ENCODE measurements around the gene FPR1. TPM values are rescaled to one million over a fixed set of nuclear protein-coding genes. Genes with fewer than 3 reads are reported as not detected.

FPR1 gene
- total RNA-seq, 1 experiment from 2014 or later = 6.2 TPM

GRCh38 chr19:51713319-51714285, 38.1 kb downstream of the FPR1 start:
- Mint-ChIP-seq H3K27ac (ENCODE audit: low read depth, unreplicated experiment) (no peak overlapping the region), H3K9me3 (ENCODE audit: unreplicated experiment) (peaks cover 7% of the 10 kb centered on the region), H3K27me3 (ENCODE audit: insufficient read depth, unreplicated experiment) (no peaks in the 10 kb centered on the region), H3K4me3 (ENCODE audit: unreplicated experiment) (no peak overlapping the region), H3K36me3 (ENCODE audit: insufficient read depth, unreplicated experiment) (peaks cover 15% of the 10 kb centered on the region), H3K4me1 (ENCODE audit: insufficient read depth, unreplicated experiment) (peaks cover 35% of the 10 kb centered on the region)
- no peak for TF ChIP-seq CTCF (IDR thresholded peaks at IDR 0.05; ENCODE audit: unreplicated experiment)
- ChIA-PET CTCF (interaction anchor here (1.0 to 12.4 kb wide), 4 partner anchors 12 to 64 kb away, joined by 3 to 138 read pairs (median 5); no protein-coding TSS in a partner anchor), POLR2A (interaction anchor here (0.6 to 0.8 kb wide), 2 partner anchors 11 to 13 kb away, joined by 3 to 5 read pairs; no protein-coding TSS in a partner anchor)
- intact Hi-C loops (cut with micrococcal nuclease) = no loop called here
- no peak for DNase-seq (ENCODE audit: unreplicated experiment)
- no TSS peak for BruUV-seq (replicated peaks)

- no TSS peak for BruUV-seq (replicated peaks)
- Mint-ChIP-seq H3K4me3 (ENCODE audit: unreplicated experiment) (no peak overlapping the region), H3K27me3 (ENCODE audit: insufficient read depth, unreplicated experiment) (no peaks in the 10 kb centered on the region), H3K36me3 (ENCODE audit: insufficient read depth, unreplicated experiment) (peaks cover 25% of the 10 kb centered on the region), H3K4me1 (ENCODE audit: insufficient read depth, unreplicated experiment) (peaks cover 43% of the 10 kb centered on the region), H3K9me3 (ENCODE audit: unreplicated experiment) (peaks cover 7% of the 10 kb centered on the region), H3K27ac (ENCODE audit: low read depth, unreplicated experiment) (peak overlapping the region; percentile 13)
- peak; percentile 79 for DNase-seq (ENCODE audit: unreplicated experiment)
- intact Hi-C loops (cut with micrococcal nuclease) = loop anchor here (1.0 kb wide), 1 partner anchor 66 kb away; no protein-coding TSS in a partner anchor
- TF ChIP-seq CTCF (IDR thresholded peaks at IDR 0.05; ENCODE audit: unreplicated experiment) = peak; percentile 75
- ChIA-PET POLR2A (interaction anchor here (3.3 kb wide), 1 partner anchor 65 kb away, joined by 27 read pairs; no protein-coding TSS in a partner anchor), CTCF (interaction anchor here (0.6 to 12.4 kb wide), 8 partner anchors 8 to 99 kb away, joined by 3 to 138 read pairs (median 5); no protein-coding TSS in a partner anchor)
Observed at GRCh38 chr19:51712461-51713081, 39.1 kb downstream of the FPR1 start.

- ChIA-PET CTCF (interaction anchor here (0.6 to 12.4 kb wide), 4 partner anchors 66 to 781 kb away, joined by 3 to 138 read pairs (median 12); no protein-coding TSS in a partner anchor), POLR2A (interaction anchor here (0.9 to 3.3 kb wide), 4 partner anchors 8 to 73 kb away, joined by 3 to 27 read pairs (median 6); no protein-coding TSS in a partner anchor)
- BruUV-seq (replicated peaks) = no TSS peak
- peaks cover 47% of the 10 kb centered on the region for H3K4me1 Mint-ChIP-seq (ENCODE audit: insufficient read depth, unreplicated experiment)
- H3K4me3 Mint-ChIP-seq (ENCODE audit: unreplicated experiment) = no peak overlapping the region
- intact Hi-C loops (cut with micrococcal nuclease) = loop anchor here (1.0 kb wide), 1 partner anchor 67 kb away; no protein-coding TSS in a partner anchor
- H3K27ac Mint-ChIP-seq (ENCODE audit: low read depth, unreplicated experiment) = peak overlapping the region; percentile 28
- DNase-seq (ENCODE audit: unreplicated experiment) = no peak
- TF ChIP-seq CTCF (IDR thresholded peaks at IDR 0.05; ENCODE audit: unreplicated experiment) = no peak
- peaks cover 34% of the 10 kb centered on the region for H3K36me3 Mint-ChIP-seq (ENCODE audit: insufficient read depth, unreplicated experiment)
- H3K27me3 Mint-ChIP-seq (ENCODE audit: insufficient read depth, unreplicated experiment) = no peaks in the 10 kb centered on the region
- H3K9me3 Mint-ChIP-seq (ENCODE audit: unreplicated experiment) = peaks cover 7% of the 10 kb centered on the region
Observed at GRCh38 chr19:51711702-51712101, 40.0 kb downstream of the FPR1 start.

Data from MCF 10A (cell line).